GM23338 (cell line): Measurements from ENCODE around the gene EP400. TPM values are rescaled to one million over a fixed set of nuclear protein-coding genes. Genes with fewer than 3 reads are reported as not detected.

Experiments
- ATAC-seq: fragments of 200-7000 bp; cut with Tn5 transposase; 3 replicates; pipeline ENCODE4 v1.9.1; 2020
- DNase-seq: peaks from one replicate; pipeline ENCODE4 v3.0.0-alpha.2; 2015; ENCODE audit warnings: low spot score
- H2AFZ ChIP-seq: fragments of 200-600 bp; sonication (generic); 2 replicates; pipeline ENCODE4 v1.8.0; 2016; ENCODE audit warnings: antibody characterized with exemption, mild to moderate bottlenecking, moderate library complexity
- H3F3A ChIP-seq: fragments of 200-600 bp; sonication (generic); replicated peaks from 2 replicates; pipeline ENCODE4 v1.8.0; 2017; ENCODE audit warnings: antibody characterized with exemption, mixed run types, low read depth
- H3K27ac ChIP-seq: fragments of 200-600 bp; sonication (generic); 2 replicates; pipeline ENCODE4 v1.6.1; 2016; ENCODE audit warnings: low read depth
- H3K27me3 ChIP-seq: fragments of 200-600 bp; sonication (generic); 2 replicates; pipeline ENCODE4 v1.8.0; 2016; ENCODE audit warnings: mild to moderate bottlenecking, mixed run types, moderate library complexity; ENCODE audit not compliant: insufficient read depth
- H3K36me3 ChIP-seq: fragments of 200-600 bp; sonication (generic); 2 replicates; pipeline ENCODE4 v1.8.0; 2016; ENCODE audit warnings: mild to moderate bottlenecking; ENCODE audit not compliant: insufficient read depth
- H3K4me1 ChIP-seq: fragments of 200-600 bp; sonication (generic); 2 replicates; pipeline ENCODE4 v1.8.0; 2016; ENCODE audit warnings: mild to moderate bottlenecking, moderate library complexity; ENCODE audit not compliant: insufficient read depth
- H3K4me2 ChIP-seq: fragments of 200-600 bp; sonication (generic); 2 replicates; pipeline ENCODE4 v1.7.1; 2017; ENCODE audit warnings: mixed run types
- H3K4me3 ChIP-seq: fragments of 200-600 bp; sonication (generic); 2 replicates; pipeline ENCODE4 v1.6.1; 2016; ENCODE audit warnings: mixed run types
- H3K79me2 ChIP-seq: fragments of 200-600 bp; sonication (generic); replicated peaks from 2 replicates; pipeline ENCODE4 v1.8.0; 2017; ENCODE audit warnings: mild to moderate bottlenecking; ENCODE audit not compliant: insufficient read depth
- H3K9me2 ChIP-seq: fragments of 200-600 bp; sonication (generic); 2 replicates; pipeline ENCODE4 v1.8.0; 2017; ENCODE audit not compliant: insufficient read depth
- H4K20me1 ChIP-seq: fragments of 200-600 bp; sonication (generic); replicated peaks from 2 replicates; pipeline ENCODE4 v1.8.0; 2017; ENCODE audit warnings: mild to moderate bottlenecking; ENCODE audit not compliant: insufficient read depth
- H3K27ac Mint-ChIP-seq: 2 replicates; pipeline ENCODE4 v1.8.0; 2020; ENCODE audit warnings: inconsistent platforms, mild to moderate bottlenecking, moderate library complexity, mixed read lengths
- H3K27me3 Mint-ChIP-seq: 3 replicates; pipeline ENCODE4 v1.8.0; 2022; ENCODE audit warnings: low read depth, mild to moderate bottlenecking, moderate library complexity, mixed read lengths, inconsistent platforms; ENCODE audit not compliant: insufficient read depth, poor library complexity
- H3K36me3 Mint-ChIP-seq: 3 replicates; pipeline ENCODE4 v1.8.0; 2021; ENCODE audit warnings: low read depth, mild to moderate bottlenecking, inconsistent platforms, moderate library complexity, mixed read lengths
- H3K4me1 Mint-ChIP-seq: 3 replicates; pipeline ENCODE4 v1.8.0; 2020; ENCODE audit warnings: mild to moderate bottlenecking, inconsistent platforms, mixed read lengths
- H3K4me3 Mint-ChIP-seq: 3 replicates; pipeline ENCODE4 v1.8.0; 2021; ENCODE audit warnings: moderate library complexity, mild to moderate bottlenecking, inconsistent platforms, mixed read lengths
- H3K9me3 Mint-ChIP-seq: 3 replicates; pipeline ENCODE4 v1.8.0; 2020; ENCODE audit warnings: moderate library complexity, mild to moderate bottlenecking, inconsistent platforms, mixed read lengths
- CREB1 ChIP-seq: fragments of 250-450 bp; sonication (Bioruptor Pico); IDR thresholded peaks from 2 replicates; pipeline ENCODE4 v1.5.0; 2020; ENCODE audit warnings: low read depth, mild to moderate bottlenecking, moderate library complexity
- EZH2 ChIP-seq: fragments of 200-600 bp; sonication (generic); IDR thresholded peaks from one replicate; pipeline ENCODE4 v1.8.0; 2017; ENCODE audit warnings: antibody characterized with exemption, mild to moderate bottlenecking, low read depth; ENCODE audit not compliant: unreplicated experiment
- EZH2phosphoT487 ChIP-seq: fragments of 200-600 bp; sonication (generic); IDR thresholded peaks from one replicate; pipeline ENCODE4 v1.8.1; 2018; ENCODE audit warnings: antibody characterized with exemption; ENCODE audit not compliant: unreplicated experiment
- JUNB ChIP-seq: IDR thresholded peaks from one replicate; pipeline ENCODE4 v1.6.1; 2016; ENCODE audit warnings: antibody characterized with exemption; ENCODE audit not compliant: unreplicated experiment
- NANOG ChIP-seq: IDR thresholded peaks from 2 replicates; pipeline ENCODE4 v1.6.1; 2016; ENCODE audit warnings: antibody characterized with exemption, borderline replicate concordance
- POLR2AphosphoS5 ChIP-seq: IDR thresholded peaks from 2 replicates; pipeline ENCODE4 v1.6.1; 2016; ENCODE audit warnings: antibody characterized with exemption, low read depth
- STAT1 ChIP-seq: IDR thresholded peaks from one replicate; pipeline ENCODE4 v1.6.1; 2016; ENCODE audit warnings: antibody characterized with exemption; ENCODE audit not compliant: unreplicated experiment
- ZNF114 ChIP-seq: fragments of 250-450 bp; sonication (Bioruptor Pico); IDR thresholded peaks from 2 replicates; pipeline ENCODE4 v1.5.0; 2020; ENCODE audit warnings: mild to moderate bottlenecking, moderate library complexity
- polyA plus RNA-seq: library from polyadenylated mRNA; unstranded; fragments of >200 nt; fragmentation: Nextera tagmentation; extraction: Ambion mirVana; gene quantifications from 2 replicates; pipeline ENCODE4 v1.2.1, GENCODE V29; 2016
- total RNA-seq: library from RNA; depleted of rRNA; stranded (reverse); fragments of >200 nt; shearing (Covaris generic); gene quantifications from 2 replicates; pipeline ENCODE4 v1.2.3, GENCODE V29; 2014
- TF ChIP-seq, protein P1 (sequence below), 2 experiments: fragments of 200-600 bp in 1 of 2; sonication (generic) in 1 of 2; conservative IDR thresholded peaks; 2 replicates each; pipeline versions ENCODE4 v1.5.1 to v1.6.1; 2016 to 2017; ENCODE audit warnings: antibody characterized with exemption in 2 of 2, low read depth in 2 of 2, mild to moderate bottlenecking in 2 of 2, moderate library complexity in 1 of 2
- TF ChIP-seq, protein P2 (sequence below): fragments of 250-450 bp; sonication (Bioruptor Pico); IDR thresholded peaks from 2 replicates; pipeline ENCODE4 v1.5.0; 2020; ENCODE audit warnings: mild to moderate bottlenecking, moderate library complexity
- TF ChIP-seq, protein P3 (sequence below): IDR thresholded peaks from 2 replicates; pipeline ENCODE4 v1.6.1; 2016; ENCODE audit warnings: antibody characterized with exemption

Gene EP400
- total and polyA plus RNA-seq, 2 experiments from 2014 or later, result 26.3 to 57.2 TPM

DNA sequence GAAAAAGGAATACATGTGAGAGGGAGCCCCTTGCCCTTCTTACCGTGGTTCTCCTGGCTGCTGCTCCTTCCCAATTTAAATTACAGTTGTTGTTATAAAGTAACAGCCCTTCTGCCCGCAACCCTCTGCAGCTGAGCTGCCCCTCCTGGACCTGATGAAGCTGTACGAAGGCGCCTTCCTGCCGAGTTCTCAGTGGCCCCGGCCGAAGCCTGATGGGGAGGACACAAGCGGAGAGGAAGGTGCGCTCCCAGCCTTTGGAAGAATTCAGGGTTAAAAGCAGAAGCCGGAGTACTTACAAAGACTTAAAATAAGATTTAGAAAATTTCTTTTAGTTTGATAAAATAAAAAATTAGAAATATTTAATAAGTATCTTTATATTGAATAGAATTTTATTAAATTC lies 55.2 kb downstream of the EP400 start:
- H2AFZ ChIP-seq, result no peak overlapping the region
- H3K36me3 Mint-ChIP-seq, result peaks cover 39% of the 10 kb centered on the region
- ATAC-seq, result no peak
- peaks cover 12% of the 10 kb centered on the region for H3K79me2 ChIP-seq
- no peaks in the 10 kb centered on the region for H4K20me1 ChIP-seq
- peaks cover 5% of the 10 kb centered on the region; the same call in 1 of the 3 replicates for H3K4me1 Mint-ChIP-seq
- 0 out of 2 replicates have a peak, but pooled peaks cover 2% of the 10 kb centered on the region for H3F3A ChIP-seq
- H3K4me1 ChIP-seq, result no peaks in the 10 kb centered on the region
- no peak overlapping the region for H3K4me2 ChIP-seq
- no peak overlapping the region for H3K4me3 ChIP-seq
- no peak overlapping the region for H3K27ac Mint-ChIP-seq
- no peaks in the 10 kb centered on the region for H3K27me3 ChIP-seq
- no peaks in the 10 kb centered on the region for H3K9me2 ChIP-seq
- peaks cover 3% of the 10 kb centered on the region for H3K27me3 Mint-ChIP-seq
- no peak for DNase-seq
- no peaks in the 10 kb centered on the region; the same call in 2 of the 3 replicates for H3K9me3 Mint-ChIP-seq
- H3K36me3 ChIP-seq, result peaks cover 27% of the 10 kb centered on the region
- H3K27ac ChIP-seq, result peak overlapping the region; percentile 66; the same call in 1 of the 2 replicates
- TF ChIP-seq ZNF114 (no peak), CREB1 (CRISPR knock-in tag) (no peak)
- no peak overlapping the region for H3K4me3 Mint-ChIP-seq

DNA sequence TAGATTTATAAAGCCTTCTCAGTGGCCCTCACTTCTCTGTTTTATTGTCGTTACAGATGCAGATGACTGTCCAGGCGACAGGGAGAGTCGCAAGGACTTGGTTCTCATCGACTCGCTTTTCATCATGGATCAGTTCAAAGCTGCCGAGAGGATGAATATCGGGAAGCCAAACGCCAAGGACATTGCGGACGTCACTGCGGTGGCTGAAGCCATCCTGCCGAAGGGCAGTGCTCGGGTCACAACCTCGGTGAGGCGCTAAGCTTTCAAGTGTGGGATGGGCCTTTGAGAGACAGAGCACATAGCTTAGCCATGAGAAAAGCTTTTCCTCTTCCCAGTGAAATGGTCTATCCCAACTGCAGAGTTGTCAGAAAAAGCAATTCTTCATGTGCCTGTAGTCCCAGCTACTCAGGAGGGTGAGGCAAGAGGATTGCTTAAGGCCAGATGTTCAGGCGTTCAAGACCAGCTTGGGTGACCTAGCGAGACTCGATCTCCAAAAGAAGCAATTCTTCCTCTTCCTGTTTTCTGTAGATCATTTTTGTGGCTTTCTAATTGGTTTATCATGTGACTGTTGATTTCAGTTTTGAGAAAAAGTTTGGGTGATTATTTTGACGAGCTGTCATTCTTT lies 56.4 kb downstream of the EP400 start:
- Histone ChIP-seq H3K27ac (no peak overlapping the region), H3K79me2 (peaks cover 12% of the 10 kb centered on the region), H3K36me3 (peaks cover 27% of the 10 kb centered on the region), H4K20me1 (no peaks in the 10 kb centered on the region), H2AFZ (no peak overlapping the region), H3K9me2 (no peaks in the 10 kb centered on the region), H3K4me3 (no peak overlapping the region), H3K27me3 (no peaks in the 10 kb centered on the region), H3K4me1 (no peaks in the 10 kb centered on the region), H3K4me2 (no peak overlapping the region), H3F3A (0 out of 2 replicates have a peak, but pooled peaks cover 2% of the 10 kb centered on the region)
- H3K27me3 Mint-ChIP-seq, result peaks cover 3% of the 10 kb centered on the region
- no peak for ATAC-seq
- H3K36me3 Mint-ChIP-seq, result peaks cover 48% of the 10 kb centered on the region
- no peak overlapping the region for H3K4me3 Mint-ChIP-seq
- no peaks in the 10 kb centered on the region; the same call in 2 of the 3 replicates for H3K9me3 Mint-ChIP-seq
- no peak overlapping the region for H3K27ac Mint-ChIP-seq
- DNase-seq, result no peak
- H3K4me1 Mint-ChIP-seq, result 0 out of 3 replicates have a peak, but pooled peaks cover under 1% of the 10 kb centered on the region
- TF ChIP-seq, protein P1, sequence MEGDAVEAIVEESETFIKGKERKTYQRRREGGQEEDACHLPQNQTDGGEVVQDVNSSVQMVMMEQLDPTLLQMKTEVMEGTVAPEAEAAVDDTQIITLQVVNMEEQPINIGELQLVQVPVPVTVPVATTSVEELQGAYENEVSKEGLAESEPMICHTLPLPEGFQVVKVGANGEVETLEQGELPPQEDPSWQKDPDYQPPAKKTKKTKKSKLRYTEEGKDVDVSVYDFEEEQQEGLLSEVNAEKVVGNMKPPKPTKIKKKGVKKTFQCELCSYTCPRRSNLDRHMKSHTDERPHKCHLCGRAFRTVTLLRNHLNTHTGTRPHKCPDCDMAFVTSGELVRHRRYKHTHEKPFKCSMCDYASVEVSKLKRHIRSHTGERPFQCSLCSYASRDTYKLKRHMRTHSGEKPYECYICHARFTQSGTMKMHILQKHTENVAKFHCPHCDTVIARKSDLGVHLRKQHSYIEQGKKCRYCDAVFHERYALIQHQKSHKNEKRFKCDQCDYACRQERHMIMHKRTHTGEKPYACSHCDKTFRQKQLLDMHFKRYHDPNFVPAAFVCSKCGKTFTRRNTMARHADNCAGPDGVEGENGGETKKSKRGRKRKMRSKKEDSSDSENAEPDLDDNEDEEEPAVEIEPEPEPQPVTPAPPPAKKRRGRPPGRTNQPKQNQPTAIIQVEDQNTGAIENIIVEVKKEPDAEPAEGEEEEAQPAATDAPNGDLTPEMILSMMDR (conservative IDR thresholded peaks at IDR 0.05; ENCODE audit: low read depth in 2 of 2), result no peak
- TF ChIP-seq JUNB, result no peak
- no peak for TF ChIP-seq NANOG
- no peak for TF ChIP-seq CREB1 (CRISPR knock-in tag)
- TF ChIP-seq, protein P2, sequence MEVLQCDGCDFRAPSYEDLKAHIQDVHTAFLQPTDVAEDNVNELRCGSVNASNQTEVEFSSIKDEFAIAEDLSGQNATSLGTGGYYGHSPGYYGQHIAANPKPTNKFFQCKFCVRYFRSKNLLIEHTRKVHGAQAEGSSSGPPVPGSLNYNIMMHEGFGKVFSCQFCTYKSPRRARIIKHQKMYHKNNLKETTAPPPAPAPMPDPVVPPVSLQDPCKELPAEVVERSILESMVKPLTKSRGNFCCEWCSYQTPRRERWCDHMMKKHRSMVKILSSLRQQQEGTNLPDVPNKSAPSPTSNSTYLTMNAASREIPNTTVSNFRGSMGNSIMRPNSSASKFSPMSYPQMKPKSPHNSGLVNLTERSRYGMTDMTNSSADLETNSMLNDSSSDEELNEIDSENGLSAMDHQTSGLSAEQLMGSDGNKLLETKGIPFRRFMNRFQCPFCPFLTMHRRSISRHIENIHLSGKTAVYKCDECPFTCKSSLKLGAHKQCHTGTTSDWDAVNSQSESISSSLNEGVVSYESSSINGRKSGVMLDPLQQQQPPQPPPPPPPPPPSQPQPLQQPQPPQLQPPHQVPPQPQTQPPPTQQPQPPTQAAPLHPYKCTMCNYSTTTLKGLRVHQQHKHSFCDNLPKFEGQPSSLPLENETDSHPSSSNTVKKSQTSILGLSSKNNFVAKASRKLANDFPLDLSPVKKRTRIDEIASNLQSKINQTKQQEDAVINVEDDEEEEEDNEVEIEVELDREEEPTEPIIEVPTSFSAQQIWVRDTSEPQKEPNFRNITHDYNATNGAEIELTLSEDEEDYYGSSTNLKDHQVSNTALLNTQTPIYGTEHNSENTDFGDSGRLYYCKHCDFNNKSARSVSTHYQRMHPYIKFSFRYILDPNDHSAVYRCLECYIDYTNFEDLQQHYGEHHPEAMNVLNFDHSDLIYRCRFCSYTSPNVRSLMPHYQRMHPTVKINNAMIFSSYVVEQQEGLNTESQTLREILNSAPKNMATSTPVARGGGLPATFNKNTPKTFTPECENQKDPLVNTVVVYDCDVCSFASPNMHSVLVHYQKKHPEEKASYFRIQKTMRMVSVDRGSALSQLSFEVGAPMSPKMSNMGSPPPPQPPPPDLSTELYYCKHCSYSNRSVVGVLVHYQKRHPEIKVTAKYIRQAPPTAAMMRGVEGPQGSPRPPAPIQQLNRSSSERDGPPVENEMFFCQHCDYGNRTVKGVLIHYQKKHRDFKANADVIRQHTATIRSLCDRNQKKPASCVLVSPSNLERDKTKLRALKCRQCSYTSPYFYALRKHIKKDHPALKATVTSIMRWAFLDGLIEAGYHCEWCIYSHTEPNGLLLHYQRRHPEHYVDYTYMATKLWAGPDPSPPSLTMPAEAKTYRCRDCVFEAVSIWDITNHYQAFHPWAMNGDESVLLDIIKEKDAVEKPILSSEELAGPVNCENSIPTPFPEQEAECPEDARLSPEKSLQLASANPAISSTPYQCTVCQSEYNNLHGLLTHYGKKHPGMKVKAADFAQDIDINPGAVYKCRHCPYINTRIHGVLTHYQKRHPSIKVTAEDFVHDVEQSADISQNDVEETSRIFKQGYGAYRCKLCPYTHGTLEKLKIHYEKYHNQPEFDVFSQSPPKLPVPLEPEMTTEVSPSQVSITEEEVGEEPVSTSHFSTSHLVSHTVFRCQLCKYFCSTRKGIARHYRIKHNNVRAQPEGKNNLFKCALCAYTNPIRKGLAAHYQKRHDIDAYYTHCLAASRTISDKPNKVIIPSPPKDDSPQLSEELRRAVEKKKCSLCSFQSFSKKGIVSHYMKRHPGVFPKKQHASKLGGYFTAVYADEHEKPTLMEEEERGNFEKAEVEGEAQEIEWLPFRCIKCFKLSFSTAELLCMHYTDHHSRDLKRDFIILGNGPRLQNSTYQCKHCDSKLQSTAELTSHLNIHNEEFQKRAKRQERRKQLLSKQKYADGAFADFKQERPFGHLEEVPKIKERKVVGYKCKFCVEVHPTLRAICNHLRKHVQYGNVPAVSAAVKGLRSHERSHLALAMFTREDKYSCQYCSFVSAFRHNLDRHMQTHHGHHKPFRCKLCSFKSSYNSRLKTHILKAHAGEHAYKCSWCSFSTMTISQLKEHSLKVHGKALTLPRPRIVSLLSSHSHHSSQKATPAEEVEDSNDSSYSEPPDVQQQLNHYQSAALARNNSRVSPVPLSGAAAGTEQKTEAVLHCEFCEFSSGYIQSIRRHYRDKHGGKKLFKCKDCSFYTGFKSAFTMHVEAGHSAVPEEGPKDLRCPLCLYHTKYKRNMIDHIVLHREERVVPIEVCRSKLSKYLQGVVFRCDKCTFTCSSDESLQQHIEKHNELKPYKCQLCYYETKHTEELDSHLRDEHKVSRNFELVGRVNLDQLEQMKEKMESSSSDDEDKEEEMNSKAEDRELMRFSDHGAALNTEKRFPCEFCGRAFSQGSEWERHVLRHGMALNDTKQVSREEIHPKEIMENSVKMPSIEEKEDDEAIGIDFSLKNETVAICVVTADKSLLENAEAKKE, result no peak
- TF ChIP-seq STAT1, result no peak
- no peak for TF ChIP-seq POLR2AphosphoS5
- TF ChIP-seq, protein P3, sequence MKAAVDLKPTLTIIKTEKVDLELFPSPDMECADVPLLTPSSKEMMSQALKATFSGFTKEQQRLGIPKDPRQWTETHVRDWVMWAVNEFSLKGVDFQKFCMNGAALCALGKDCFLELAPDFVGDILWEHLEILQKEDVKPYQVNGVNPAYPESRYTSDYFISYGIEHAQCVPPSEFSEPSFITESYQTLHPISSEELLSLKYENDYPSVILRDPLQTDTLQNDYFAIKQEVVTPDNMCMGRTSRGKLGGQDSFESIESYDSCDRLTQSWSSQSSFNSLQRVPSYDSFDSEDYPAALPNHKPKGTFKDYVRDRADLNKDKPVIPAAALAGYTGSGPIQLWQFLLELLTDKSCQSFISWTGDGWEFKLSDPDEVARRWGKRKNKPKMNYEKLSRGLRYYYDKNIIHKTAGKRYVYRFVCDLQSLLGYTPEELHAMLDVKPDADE, result no peak
- TF ChIP-seq ZNF114, result no peak
- no peak for TF ChIP-seq EZH2
- TF ChIP-seq EZH2phosphoT487, result no peak
